GM23338 (cell line): ENCODE results near the gene PPP2R5C. TPM values are rescaled to one million over a fixed set of nuclear protein-coding genes. Genes with fewer than 3 reads are reported as not detected.

Experiments used
- ATAC-seq: fragments of 200-7000 bp; cut with Tn5 transposase; 3 replicates; pipeline ENCODE4 v1.9.1; 2020
- DNase-seq: peaks from one replicate; pipeline ENCODE4 v3.0.0-alpha.2; 2015; ENCODE audit warnings: low spot score
- H2AFZ ChIP-seq: fragments of 200-600 bp; sonication (generic); 2 replicates; pipeline ENCODE4 v1.8.0; 2016; ENCODE audit warnings: antibody characterized with exemption, mild to moderate bottlenecking, moderate library complexity
- H3F3A ChIP-seq: fragments of 200-600 bp; sonication (generic); replicated peaks from 2 replicates; pipeline ENCODE4 v1.8.0; 2017; ENCODE audit warnings: antibody characterized with exemption, mixed run types, low read depth
- H3K27ac ChIP-seq: fragments of 200-600 bp; sonication (generic); 2 replicates; pipeline ENCODE4 v1.6.1; 2016; ENCODE audit warnings: low read depth
- H3K27me3 ChIP-seq: fragments of 200-600 bp; sonication (generic); 2 replicates; pipeline ENCODE4 v1.8.0; 2016; ENCODE audit warnings: mild to moderate bottlenecking, mixed run types, moderate library complexity; ENCODE audit not compliant: insufficient read depth
- H3K36me3 ChIP-seq: fragments of 200-600 bp; sonication (generic); 2 replicates; pipeline ENCODE4 v1.8.0; 2016; ENCODE audit warnings: mild to moderate bottlenecking; ENCODE audit not compliant: insufficient read depth
- H3K4me1 ChIP-seq: fragments of 200-600 bp; sonication (generic); 2 replicates; pipeline ENCODE4 v1.8.0; 2016; ENCODE audit warnings: mild to moderate bottlenecking, moderate library complexity; ENCODE audit not compliant: insufficient read depth
- H3K4me2 ChIP-seq: fragments of 200-600 bp; sonication (generic); 2 replicates; pipeline ENCODE4 v1.7.1; 2017; ENCODE audit warnings: mixed run types
- H3K4me3 ChIP-seq: fragments of 200-600 bp; sonication (generic); 2 replicates; pipeline ENCODE4 v1.6.1; 2016; ENCODE audit warnings: mixed run types
- H3K79me2 ChIP-seq: fragments of 200-600 bp; sonication (generic); replicated peaks from 2 replicates; pipeline ENCODE4 v1.8.0; 2017; ENCODE audit warnings: mild to moderate bottlenecking; ENCODE audit not compliant: insufficient read depth
- H3K9me2 ChIP-seq: fragments of 200-600 bp; sonication (generic); 2 replicates; pipeline ENCODE4 v1.8.0; 2017; ENCODE audit not compliant: insufficient read depth
- H4K20me1 ChIP-seq: fragments of 200-600 bp; sonication (generic); replicated peaks from 2 replicates; pipeline ENCODE4 v1.8.0; 2017; ENCODE audit warnings: mild to moderate bottlenecking; ENCODE audit not compliant: insufficient read depth
- H3K27ac Mint-ChIP-seq: 2 replicates; pipeline ENCODE4 v1.8.0; 2020; ENCODE audit warnings: inconsistent platforms, mild to moderate bottlenecking, moderate library complexity, mixed read lengths
- H3K27me3 Mint-ChIP-seq: 3 replicates; pipeline ENCODE4 v1.8.0; 2022; ENCODE audit warnings: low read depth, mild to moderate bottlenecking, moderate library complexity, mixed read lengths, inconsistent platforms; ENCODE audit not compliant: insufficient read depth, poor library complexity
- H3K36me3 Mint-ChIP-seq: 3 replicates; pipeline ENCODE4 v1.8.0; 2021; ENCODE audit warnings: low read depth, mild to moderate bottlenecking, inconsistent platforms, moderate library complexity, mixed read lengths
- H3K4me1 Mint-ChIP-seq: 3 replicates; pipeline ENCODE4 v1.8.0; 2020; ENCODE audit warnings: mild to moderate bottlenecking, inconsistent platforms, mixed read lengths
- H3K4me3 Mint-ChIP-seq: 3 replicates; pipeline ENCODE4 v1.8.0; 2021; ENCODE audit warnings: moderate library complexity, mild to moderate bottlenecking, inconsistent platforms, mixed read lengths
- H3K9me3 Mint-ChIP-seq: 3 replicates; pipeline ENCODE4 v1.8.0; 2020; ENCODE audit warnings: moderate library complexity, mild to moderate bottlenecking, inconsistent platforms, mixed read lengths
- CTCF ChIP-seq, 2 experiments: fragments of 200-600 bp in 1 of 2; sonication (generic) in 1 of 2; conservative IDR thresholded peaks; 2 replicates each; pipeline versions ENCODE4 v1.5.1 to v1.6.1; 2016 to 2017; ENCODE audit warnings: antibody characterized with exemption in 2 of 2, low read depth in 2 of 2, mild to moderate bottlenecking in 2 of 2, moderate library complexity in 1 of 2
- ETS1 ChIP-seq: IDR thresholded peaks from 2 replicates; pipeline ENCODE4 v1.6.1; 2016; ENCODE audit warnings: antibody characterized with exemption
- EZH2 ChIP-seq: fragments of 200-600 bp; sonication (generic); IDR thresholded peaks from one replicate; pipeline ENCODE4 v1.8.0; 2017; ENCODE audit warnings: antibody characterized with exemption, mild to moderate bottlenecking, low read depth; ENCODE audit not compliant: unreplicated experiment
- JUNB ChIP-seq: IDR thresholded peaks from one replicate; pipeline ENCODE4 v1.6.1; 2016; ENCODE audit warnings: antibody characterized with exemption; ENCODE audit not compliant: unreplicated experiment
- NANOG ChIP-seq: IDR thresholded peaks from 2 replicates; pipeline ENCODE4 v1.6.1; 2016; ENCODE audit warnings: antibody characterized with exemption, borderline replicate concordance
- REST ChIP-seq: IDR thresholded peaks from one replicate; pipeline ENCODE4 v1.6.1; 2018; ENCODE audit warnings: antibody characterized with exemption; ENCODE audit not compliant: unreplicated experiment
- STAT1 ChIP-seq: IDR thresholded peaks from one replicate; pipeline ENCODE4 v1.6.1; 2016; ENCODE audit warnings: antibody characterized with exemption; ENCODE audit not compliant: unreplicated experiment
- ZNF114 ChIP-seq: fragments of 250-450 bp; sonication (Bioruptor Pico); IDR thresholded peaks from 2 replicates; pipeline ENCODE4 v1.5.0; 2020; ENCODE audit warnings: mild to moderate bottlenecking, moderate library complexity
- polyA plus RNA-seq: library from polyadenylated mRNA; unstranded; fragments of >200 nt; fragmentation: Nextera tagmentation; extraction: Ambion mirVana; gene quantifications from 2 replicates; pipeline ENCODE4 v1.2.1, GENCODE V29; 2016
- total RNA-seq: library from RNA; depleted of rRNA; stranded (reverse); fragments of >200 nt; shearing (Covaris generic); gene quantifications from 2 replicates; pipeline ENCODE4 v1.2.3, GENCODE V29; 2014

The PPP2R5C gene
- total and polyA plus RNA-seq, 2 experiments from 2014 or later = 75.4 to 79.7 TPM

- no peak overlapping the region; the same call in 1 of the 2 replicates for H3K27ac Mint-ChIP-seq
- peaks cover 1% of the 10 kb centered on the region for H3K27me3 Mint-ChIP-seq
- H4K20me1 ChIP-seq = peaks cover 24% of the 10 kb centered on the region
Measured at GRCh38 chr14:101879529-101880336, 118.2 kb downstream of the PPP2R5C start.

More at GRCh38 chr14:101879529-101880336, 118.2 kb downstream of the PPP2R5C start:
- no peak for ATAC-seq
- Histone ChIP-seq H3K4me1 (no peaks in the 10 kb centered on the region), H3K9me2 (no peaks in the 10 kb centered on the region), H3K27me3 (no peaks in the 10 kb centered on the region), H3K27ac (no peak overlapping the region), H3K4me2 (no peak overlapping the region), H3K79me2 (peaks cover 6% of the 10 kb centered on the region; the same call in 1 of the 2 replicates), H2AFZ (no peak overlapping the region), H3K4me3 (no peak overlapping the region), H3F3A (no peaks in the 10 kb centered on the region), H3K36me3 (no peaks in the 10 kb centered on the region)
- DNase-seq = no peak
- no peaks in the 10 kb centered on the region for H3K4me1 Mint-ChIP-seq
- H3K9me3 Mint-ChIP-seq = no peaks in the 10 kb centered on the region
- peaks cover 10% of the 10 kb centered on the region; the same call in 2 of the 3 replicates for H3K36me3 Mint-ChIP-seq
- no peak overlapping the region for H3K4me3 Mint-ChIP-seq
- TF ChIP-seq CTCF (conservative IDR thresholded peaks at IDR 0.05; ENCODE audit: low read depth in 2 of 2) (no peak), EZH2 (no peak), JUNB (no peak), STAT1 (no peak), REST (no peak), ZNF114 (CRISPR knock-in tag) (no peak), NANOG (no peak), ETS1 (no peak)
